Activated T-helper 1 cell treated with Interleukin-2 at 50 U/mL for 16 hours (primary cell): ENCODE measurements around the gene RAD9B.
"Not testable (repeated sequence)": the region's sequence is repeated elsewhere in the genome, so short reads cannot be mapped to it uniquely, and the experiment has no call there.

Experiments
- DNase-seq: peaks from one replicate; pipeline ENCODE4 v3.0.0-alpha.2; 2020; ENCODE audit warnings: low read depth

Gene RAD9B

GRCh38 chr12:110528277-110528839 lies 26.2 kb downstream of the RAD9B start:
- DNase-seq: no peak

GRCh38 chr12:110530511-110530910 lies 28.4 kb downstream of the RAD9B start:
- no peak for DNase-seq

GRCh38 chr12:110531741-110532333 lies 29.7 kb downstream of the RAD9B start:
- no peak for DNase-seq

GRCh38 chr12:110532644-110533043 lies 30.5 kb downstream of the RAD9B start:
- no peak for DNase-seq

DNA sequence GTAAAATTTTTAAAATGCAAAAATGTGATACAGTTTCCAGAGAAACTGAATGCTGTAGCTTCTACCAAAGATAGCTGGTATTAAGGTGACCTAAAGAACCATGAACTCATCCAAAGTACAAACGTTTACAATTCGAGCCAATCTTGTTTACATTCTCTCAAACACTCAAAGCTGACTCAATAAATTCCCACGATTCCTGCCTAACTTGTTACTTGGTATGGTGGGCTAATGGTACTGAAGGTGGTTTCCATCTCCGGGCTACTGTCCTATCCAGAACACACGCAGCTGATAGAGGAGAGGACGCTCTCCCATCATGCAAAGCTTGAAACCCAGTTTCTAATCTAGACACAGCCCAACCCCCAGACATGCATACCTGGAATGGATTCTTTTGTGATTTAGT lies 31.5 kb downstream of the RAD9B start:
- no peak for DNase-seq

GRCh38 chr12:110534811-110535210 lies 32.7 kb downstream of the RAD9B start:
- DNase-seq: no peak

DNA sequence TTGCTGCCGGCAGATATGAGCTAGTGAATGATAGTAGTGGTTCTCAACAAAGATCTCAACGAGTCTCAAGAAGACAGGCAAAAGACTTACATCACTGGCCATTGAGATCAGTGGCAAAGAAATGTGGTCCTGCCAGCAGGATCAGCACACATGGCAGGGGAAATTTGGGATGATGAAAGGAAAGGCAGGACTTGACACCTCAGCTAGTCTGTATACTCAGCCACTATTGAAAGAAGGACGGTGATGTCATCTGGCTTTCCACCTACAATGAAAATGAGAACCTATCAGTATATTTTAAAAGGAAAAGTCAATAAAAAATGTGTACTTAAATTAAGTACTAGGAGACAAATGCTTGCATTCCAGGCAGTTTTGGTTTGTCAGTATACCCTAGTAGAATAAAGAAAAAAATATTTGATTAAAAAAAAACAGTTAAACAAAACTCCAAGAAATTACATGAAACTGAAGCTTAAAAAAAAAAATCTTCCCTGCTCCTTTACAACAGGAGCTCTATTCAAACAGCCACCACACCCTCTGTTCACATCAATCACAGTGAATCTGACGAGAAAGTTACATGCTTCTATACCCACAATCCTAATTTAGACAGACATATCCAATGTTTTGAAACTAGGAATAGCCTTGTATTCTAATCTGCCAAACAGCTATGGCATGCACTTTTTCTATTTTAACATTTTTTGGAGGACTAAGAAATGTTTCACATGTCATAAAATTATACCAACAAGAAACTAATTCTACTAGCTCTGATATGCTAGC lies 34.9 kb downstream of the RAD9B start:
- no peak for DNase-seq

DNA sequence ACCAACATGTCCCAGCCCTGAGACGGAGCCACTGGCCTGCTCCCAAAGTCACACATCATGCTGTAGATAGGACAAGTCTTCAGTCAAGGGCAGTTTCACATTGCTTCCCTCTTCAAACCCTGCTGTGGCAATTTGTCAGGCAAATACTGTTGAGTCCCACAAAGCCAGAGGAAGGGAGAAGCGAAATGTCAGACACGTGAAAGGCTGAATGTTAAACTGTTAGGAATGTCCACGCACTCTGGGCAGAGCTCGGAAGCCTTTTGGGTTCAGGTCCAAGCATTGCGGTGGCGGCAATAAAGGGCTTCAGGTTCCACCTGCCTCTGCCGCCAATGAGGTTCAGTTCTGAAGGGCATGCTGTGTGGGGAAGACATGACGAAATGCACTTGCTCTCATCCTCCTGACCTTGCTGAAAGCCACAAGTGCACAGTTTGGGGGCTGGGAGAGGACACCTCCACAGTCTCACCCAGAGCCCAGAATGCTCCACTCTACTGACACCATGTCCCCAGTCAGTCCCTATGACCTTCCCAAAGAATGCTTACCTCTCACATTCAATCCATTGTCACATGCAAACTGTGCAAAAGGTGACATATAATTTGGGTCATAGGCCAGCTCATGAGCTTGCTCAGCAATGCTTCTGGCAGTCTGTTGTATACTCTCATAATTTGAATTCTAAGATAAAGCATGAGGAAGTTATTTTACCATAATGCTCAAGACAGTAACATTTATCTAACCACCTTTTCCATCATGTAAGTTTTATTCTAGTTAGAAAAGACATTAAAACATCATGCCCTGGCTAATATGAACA lies 35.7 kb downstream of the RAD9B start:
- no peak for DNase-seq

DNA sequence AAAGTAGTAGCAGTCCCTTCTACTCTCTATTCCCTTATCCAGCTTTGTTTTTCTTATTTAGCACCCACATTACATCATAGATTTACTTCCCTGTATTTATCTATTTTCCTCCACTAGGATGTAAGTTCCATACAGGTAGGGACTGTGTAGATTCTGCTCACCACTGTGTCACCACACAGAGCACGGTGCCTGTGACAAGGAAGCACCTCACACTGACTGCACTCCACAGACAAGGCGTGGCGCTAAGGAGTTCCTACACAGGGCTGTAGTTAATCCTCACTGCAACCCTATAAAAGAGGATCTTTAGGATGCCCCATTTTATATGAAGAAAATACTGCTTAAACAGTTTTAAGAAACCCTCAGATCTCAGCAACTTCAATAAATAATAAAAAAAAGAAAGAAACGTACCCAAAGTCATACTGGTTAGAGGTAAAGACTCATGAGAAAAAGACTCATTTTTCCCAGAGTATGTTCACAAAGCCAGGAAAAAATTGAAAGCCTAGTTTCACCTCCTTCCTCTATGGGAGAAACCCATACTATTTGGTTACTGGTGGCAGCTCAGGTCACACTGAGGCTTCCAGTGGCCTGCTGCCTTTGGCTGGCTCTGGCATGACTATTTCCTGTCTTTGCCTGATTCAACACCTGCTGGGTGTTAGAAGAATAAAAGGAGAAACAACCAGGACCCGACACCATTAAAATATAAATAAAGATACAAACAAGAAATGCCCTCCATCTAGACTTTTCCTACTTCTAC lies 36.9 kb downstream of the RAD9B start:
- DNase-seq: no peak

DNA sequence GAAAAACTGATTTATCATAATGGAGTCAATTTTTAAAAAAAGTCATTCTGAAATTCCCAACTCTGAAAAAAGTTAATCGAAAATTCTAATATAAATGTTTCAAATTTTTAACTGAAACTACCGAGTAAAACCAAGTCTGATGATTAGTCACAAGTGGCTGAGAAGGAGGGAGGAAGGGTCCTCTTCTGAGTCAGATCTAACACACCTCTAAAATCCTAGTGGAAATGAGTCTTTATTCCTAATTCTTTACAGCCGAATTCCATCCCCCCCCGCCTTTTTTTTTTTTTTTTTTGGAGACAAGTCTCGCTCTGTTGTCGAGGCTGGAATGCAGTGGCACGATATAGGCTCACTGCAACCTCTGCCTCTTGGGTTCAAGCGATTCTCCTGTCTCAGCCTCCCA lies 37.9 kb downstream of the RAD9B start:
- no peak for DNase-seq

DNA sequence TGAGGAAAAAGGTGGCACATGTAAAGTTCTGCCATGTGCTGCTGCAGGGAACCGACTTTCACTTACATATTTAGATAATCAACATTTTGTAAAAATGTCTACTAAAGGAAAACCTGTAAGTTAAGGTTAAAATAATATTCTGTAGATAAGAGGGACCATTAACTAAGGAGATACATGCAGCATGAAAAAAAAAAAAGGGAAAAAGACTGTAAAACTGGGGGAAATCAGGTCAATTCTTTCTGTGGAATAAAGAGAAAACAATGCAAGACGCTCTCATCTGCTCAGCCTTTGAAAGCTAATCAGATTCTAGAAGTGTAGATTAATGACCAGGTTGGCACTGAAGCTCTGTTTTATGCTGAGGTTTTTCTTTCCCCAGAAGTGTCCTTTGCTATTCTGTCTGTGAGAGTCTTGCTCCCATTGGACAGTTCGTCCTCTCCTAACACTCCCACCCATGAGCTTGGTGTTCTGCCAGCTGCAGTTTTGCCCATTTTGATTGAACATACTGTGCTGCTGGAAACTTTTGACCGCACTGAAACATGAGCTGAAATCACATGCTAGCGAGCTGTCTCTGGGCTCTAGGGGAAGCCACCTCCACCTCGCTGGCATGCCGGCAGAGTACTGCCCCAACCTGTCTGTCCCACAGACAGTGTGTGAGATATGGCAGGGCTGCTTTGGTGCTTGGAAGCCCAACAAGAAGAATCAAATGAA lies 41.3 kb downstream of the RAD9B start:
- no peak for DNase-seq

GRCh38 chr12:110543965-110544364 lies 41.8 kb downstream of the RAD9B start:
- no peak for DNase-seq

DNA sequence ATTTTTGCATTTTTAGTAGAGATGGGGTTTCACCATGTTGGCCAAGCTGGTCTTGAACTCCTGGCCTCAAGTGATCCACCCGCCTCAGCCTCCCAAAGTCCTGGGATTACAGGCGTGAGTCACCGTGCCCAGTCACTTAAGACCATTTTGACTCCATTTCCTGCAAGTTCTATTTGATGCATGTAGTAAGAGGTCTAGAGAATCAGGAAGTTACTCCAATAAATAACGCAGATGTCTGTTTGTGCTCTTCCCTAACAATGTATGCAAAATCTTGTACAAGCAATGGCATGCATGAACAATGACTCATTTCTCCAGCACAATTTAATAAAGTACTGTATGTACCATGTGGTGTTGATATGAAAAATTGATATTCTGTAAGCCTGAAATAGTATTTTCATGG lies 43.1 kb downstream of the RAD9B start:
- not testable (repeated sequence) for DNase-seq

GRCh38 chr12:110545812-110546211 lies 43.7 kb downstream of the RAD9B start:
- no peak for DNase-seq

GRCh38 chr12:110546339-110546738 lies 44.2 kb downstream of the RAD9B start:
- no peak for DNase-seq

DNA sequence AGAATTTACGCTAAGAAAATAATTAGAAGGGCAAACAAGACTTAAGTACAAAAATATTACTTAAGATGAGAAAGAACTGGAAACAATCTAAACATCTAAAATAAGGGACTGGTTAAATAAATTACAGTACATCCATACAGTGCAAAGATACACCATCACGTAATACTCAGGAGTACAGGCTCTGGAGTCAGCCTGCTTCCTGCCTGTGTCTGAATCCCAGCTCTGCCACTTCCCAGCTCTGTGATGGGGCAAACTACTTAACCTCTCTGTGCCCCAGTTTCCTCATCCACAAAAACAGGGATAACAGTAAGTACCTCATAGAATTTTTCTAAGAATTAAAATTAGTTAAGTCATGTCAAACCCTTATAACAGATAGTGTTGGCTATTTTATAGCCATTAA lies 45.0 kb downstream of the RAD9B start:
- DNase-seq: no peak

- DNase-seq: no peak
Observed at GRCh38 chr12:110548678-110549077, 46.5 kb downstream of the RAD9B start.

DNA sequence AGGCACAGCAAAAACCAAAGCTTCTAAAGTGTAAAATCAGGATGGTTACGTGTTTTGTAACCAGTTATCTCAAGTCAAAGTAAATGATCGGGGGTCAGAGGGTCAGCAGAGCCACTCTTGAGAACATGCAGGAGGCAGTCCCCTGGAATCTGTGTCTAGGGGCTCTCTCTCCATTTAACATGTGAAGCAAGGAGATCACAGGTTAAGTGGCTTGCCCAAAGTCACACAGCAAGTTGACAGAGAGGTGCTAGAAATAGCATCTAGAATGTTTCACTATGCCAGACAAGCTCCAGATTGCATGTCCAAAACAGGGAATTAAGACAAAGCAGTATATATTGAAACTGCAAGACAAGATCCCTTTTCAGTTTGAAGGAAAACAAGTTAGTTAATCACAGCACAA lies 47.6 kb downstream of the RAD9B start:
- no peak for DNase-seq

- no peak for DNase-seq
Observed at GRCh38 chr12:110550981-110551380, 48.9 kb downstream of the RAD9B start.
